Activated CD8-positive, alpha-beta memory T cell treated with anti-CD3 and anti-CD28 coated beads for 4 hours (primary cell): Measurements from ENCODE around the gene MLXIPL.
"Not testable (repeated sequence)": the region's sequence is repeated elsewhere in the genome, so short reads cannot be mapped to it uniquely, and the experiment has no call there.

Experiments
- DNase-seq, 2 donors: peaks; one replicate each; pipeline ENCODE4 v3.0.0-alpha.2; 2020; ENCODE audit warnings: low read depth in 2 of 2

Gene MLXIPL, protein sequence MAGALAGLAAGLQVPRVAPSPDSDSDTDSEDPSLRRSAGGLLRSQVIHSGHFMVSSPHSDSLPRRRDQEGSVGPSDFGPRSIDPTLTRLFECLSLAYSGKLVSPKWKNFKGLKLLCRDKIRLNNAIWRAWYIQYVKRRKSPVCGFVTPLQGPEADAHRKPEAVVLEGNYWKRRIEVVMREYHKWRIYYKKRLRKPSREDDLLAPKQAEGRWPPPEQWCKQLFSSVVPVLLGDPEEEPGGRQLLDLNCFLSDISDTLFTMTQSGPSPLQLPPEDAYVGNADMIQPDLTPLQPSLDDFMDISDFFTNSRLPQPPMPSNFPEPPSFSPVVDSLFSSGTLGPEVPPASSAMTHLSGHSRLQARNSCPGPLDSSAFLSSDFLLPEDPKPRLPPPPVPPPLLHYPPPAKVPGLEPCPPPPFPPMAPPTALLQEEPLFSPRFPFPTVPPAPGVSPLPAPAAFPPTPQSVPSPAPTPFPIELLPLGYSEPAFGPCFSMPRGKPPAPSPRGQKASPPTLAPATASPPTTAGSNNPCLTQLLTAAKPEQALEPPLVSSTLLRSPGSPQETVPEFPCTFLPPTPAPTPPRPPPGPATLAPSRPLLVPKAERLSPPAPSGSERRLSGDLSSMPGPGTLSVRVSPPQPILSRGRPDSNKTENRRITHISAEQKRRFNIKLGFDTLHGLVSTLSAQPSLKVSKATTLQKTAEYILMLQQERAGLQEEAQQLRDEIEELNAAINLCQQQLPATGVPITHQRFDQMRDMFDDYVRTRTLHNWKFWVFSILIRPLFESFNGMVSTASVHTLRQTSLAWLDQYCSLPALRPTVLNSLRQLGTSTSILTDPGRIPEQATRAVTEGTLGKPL

DNA sequence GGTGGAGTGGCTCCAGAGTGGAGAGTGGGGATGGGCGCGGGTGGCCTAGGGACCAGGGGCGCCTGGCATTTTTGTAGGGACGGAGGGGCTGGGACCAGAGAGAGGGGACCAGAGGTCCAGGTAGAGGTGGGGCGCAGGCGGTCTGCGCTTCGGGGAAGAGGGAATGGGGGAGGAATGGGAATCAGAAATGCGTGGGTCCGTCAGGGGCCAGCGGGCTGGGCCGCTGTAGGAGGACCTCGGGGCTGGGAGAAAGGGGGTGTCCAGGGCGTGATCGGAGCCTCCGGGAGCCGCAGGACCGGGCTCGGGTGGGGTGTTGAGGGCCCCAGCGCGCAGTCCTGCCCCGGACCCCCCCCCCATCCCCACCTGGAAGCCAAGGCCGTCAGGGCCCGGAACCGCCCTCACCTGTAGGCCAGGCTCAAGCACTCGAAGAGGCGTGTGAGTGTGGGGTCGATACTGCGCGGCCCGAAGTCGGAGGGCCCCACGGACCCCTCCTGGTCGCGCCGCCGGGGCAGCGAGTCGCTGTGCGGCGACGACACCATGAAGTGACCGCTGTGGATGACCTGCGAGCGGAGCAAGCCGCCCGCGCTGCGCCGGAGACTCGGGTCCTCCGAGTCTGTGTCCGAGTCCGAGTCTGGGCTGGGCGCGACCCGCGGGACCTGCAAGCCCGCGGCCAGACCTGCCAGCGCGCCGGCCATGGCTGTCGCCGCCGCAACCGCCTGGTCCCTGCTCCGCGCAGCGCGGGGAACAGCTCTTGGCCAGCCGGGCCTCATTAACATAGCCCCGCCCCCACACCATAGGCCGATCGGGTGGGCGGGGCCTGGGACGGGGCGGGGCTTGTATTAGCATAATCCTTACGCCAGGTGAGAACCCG, at the start of gene MLXIPL:
TSS of gene MLXIPL (minus strand) at position 725 of the 871 bp plus-strand sequence. CDS start at position 695, 30 bp downstream.
- peak; percentile 10 to 11 for DNase-seq

DNA sequence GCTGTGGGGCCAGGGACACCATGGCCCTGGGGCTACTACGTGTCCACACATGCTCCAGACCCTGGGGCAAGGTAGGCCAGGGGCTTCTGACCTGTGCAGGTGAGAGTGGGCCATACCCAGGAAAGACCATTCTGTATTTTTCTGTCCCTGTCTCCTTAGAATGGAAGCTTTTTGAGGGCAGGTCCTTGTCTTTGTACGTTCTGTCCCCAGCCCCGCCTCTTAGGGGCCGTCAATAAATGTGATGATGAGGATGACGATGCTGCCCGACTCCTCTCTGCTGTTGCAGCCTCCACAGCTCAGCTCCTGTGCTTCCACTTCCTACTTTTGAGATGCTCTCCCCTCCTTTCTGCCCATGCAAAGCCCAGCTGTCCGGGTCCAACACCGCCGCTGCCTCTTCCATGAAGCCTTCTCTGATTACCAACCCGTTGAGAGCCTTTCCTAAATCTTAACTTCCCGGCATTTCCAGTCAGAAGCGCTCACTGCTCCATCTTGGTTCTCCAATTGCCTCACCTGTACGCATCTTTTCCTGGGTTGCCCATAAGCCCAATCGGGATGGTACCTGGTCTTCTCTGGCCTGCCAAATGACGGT, 47.6 kb upstream of the MLXIPL start:
- no peak for DNase-seq

DNA sequence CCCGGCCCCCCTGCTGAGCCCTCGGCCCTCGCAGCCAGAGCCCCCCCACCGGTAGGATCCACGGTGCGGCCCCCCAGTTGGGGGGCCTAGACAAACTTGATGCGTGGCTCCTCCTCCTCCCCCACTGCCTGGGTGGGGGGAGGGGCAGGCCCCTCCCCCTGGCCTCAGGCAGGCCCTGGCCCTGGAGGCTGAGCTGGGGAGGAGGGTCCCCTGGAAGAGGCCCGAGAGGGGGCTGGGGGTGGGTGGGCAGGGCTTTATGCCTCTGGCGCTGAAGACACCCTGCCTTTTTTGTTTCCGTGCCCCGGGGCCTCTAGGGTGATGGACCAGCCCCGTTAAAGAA, 47.0 kb upstream of the MLXIPL start:
- DNase-seq: no peak

DNA sequence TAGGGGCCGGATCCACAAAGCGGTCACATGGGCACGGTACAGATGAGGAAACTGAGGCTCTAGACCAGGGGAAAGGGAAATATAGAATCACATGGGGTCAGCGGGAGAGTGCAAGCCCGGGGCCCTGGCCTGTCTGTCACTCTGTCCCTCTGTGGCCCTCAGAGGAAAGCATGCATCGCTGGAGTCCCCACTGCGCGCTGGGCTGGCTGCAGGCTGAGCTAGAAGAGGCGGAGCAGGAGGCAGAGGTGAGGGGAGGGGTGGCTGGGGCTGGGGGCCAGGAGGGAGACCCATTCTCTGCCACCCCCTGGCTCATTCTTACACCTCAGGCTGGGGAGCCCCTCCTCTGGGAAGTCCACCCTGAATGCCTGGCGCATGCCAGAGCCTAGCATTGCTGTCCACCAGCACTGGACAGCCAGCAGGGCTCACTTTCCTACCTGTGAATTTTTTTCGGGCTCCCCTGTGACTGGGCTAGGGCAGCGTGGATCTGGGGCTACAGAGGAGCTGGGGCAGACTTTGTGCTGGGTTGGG, 45.6 kb upstream of the MLXIPL start:
- DNase-seq: no peak

DNA sequence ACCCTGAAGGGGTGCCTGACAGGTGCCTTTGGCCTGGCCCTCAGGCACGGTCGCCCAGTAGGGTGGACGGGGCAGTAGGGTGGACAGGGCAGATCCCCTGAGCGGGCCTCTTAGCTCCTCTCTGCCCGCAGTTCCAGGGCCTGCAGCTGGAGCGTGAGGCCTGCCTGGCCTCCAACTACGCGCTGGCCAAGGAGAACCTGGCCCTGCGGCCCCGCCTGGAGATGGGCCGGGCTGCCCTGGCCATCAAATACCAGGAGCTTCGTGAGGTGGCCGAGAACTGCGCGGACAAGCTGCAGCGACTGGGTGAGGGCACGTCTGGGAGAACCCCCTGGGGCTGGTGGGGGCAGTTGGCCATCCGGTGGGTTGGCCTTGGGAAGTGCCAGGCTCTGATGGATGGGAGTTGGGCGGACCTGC, 45.0 kb upstream of the MLXIPL start:
- DNase-seq: no peak

DNA sequence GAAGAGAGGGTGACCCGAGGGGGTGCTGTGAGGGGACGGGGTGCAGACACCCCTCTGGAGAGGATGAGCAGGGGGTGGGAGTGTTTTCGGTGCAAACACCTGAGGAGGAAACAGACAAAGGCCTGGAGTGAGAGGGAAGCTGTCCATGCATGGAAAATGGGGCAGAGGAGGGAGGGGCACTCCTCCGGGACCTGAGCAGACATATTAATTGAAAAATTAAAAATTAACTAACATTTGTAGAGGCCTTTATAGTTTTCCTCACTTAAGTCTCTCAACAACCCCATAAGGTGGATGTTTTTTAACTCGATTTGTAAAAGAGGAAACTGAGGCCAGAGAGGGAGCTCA, 44.5 kb upstream of the MLXIPL start:
- no peak for DNase-seq

DNA sequence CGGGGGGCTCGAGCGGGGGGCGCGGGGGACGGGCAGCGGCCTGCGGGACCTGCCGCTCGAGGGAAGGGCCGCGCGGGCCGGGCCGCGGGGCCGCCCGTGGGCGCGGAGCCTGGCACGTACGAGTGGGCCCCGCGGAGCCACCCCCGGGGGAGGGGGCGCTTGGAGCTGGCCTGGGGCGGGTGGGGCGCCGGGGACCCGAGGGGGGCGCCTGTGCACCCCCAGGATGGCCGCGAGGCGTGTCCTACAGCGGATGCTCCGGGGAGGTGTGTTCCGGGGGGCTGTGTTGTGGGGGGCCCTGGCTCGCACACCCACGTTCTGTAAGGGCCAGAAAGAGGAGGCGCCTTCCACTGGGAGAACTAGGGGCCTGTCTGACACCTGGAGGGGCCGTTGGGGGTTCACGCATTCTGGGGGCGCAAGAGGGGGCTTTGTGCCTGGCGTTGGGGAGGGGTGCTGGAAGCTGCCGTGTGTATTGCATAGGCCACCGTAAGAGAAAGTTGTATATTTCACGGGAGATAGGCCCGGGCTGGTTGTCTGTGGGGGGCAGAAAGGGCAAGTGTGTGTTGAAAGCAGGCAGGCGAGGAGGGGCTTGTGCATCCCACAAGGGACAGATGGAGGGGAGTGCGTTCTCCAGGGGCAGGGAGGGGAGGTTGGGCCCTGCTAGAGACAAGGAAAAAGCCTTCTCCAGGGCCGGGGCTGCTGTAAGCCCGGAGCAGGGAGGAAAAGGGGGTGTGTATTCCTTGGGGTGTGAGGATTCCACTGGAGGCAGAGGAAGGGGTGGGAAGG, 44.0 kb upstream of the MLXIPL start:
- no peak for DNase-seq

DNA sequence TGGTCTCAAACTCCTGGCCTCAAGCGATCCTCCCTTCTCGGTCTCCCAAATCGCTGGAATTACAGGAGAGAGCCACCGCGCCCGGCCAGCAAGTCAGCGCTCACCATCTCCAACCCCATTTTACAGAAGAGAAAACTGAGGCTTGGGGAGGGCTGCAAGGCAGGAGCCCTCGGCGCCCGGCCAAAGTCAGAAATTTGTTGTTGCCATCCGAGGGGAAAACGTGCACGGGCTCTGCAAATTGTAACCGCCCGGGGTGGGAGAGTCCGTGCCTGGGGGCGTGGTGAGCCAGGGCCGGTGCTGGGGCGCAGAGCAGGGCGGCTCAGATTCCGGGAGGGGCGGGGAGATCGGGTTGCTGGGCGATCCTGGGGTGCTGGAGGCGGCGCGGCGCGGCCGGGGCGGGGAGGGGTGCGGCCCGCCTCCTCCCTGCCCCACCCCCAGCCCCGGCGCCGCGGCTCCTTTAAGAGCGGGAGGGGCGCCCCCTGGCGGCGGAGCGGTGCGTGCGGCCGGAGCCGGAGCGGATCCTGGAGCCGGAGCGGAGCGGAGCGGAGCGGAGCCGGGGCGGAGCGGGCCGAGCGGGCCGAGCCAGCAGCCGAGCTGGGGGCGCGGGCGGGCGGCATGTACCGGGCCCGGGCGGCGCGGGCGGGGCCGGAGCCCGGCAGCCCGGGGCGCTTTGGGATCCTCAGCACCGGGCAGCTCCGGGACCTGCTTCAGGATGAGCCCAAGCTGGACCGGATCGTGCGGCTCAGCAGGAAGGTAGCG, 43.2 kb upstream of the MLXIPL start, which contains the start of gene VPS37D:
TSS of gene VPS37D (plus strand) at position 488 of the 759 bp plus-strand sequence. CDS start at position 616, 128 bp downstream.
- peak; percentile 78 to 87 for DNase-seq

DNA sequence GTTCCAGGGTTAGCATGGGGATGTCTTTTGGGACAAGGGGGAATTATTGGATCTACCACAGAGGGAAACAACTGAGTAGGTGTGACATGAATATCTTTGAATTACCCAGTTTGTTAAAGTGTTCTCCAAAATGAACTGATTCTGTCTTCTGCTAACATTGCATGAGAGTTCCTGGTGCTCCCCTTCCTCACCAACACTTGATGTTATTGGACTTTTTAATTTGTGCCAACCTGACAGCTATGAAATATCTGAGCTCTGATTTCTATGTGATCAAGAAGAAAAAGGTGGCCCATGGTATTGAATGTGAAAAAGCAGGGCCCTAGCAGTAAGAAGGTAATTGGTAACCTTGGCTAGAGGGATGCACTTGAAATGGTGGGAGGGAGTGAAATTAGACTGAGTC, 38.7 kb upstream of the MLXIPL start:
- DNase-seq: no peak

DNA sequence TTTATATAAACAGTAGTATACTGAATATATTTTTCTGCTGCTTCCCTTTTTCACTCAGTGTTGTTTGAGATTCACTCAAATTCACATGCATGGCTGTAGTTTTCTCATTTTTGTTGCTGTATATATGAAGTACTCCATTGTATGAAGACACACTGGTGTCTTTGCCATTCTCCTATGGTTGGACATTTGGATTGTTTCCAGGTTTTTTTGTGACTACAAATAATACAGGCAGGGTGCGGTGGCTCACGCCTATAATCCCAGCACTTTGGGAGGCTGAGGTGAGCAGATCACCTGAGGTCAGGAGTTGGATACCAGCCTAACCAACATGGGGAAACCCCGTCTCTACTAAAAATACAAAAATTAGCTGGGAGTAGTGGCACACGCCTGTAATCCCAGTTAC, 36.3 kb upstream of the MLXIPL start:
- not testable (repeated sequence) for DNase-seq

DNA sequence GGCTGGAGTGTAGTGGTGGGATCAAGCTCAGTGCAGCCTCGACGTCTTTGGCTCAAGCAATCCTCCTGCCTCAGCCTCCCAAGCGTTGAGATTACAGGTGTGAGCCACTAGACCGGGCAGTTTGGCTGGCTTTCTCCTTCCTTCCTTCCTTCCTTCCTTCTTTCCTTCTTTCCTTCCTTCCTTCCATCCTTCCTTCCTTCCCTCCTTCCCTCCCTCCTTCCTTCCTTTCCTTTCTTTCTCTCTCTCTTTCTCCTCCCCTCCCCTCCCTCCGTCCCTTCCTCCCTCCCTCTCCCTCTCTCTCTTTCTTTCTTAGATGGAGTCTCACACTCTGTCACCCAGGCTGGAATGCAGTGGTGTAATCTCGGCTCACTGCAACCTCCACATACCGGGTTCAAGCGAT, 35.7 kb upstream of the MLXIPL start:
- no peak for DNase-seq

DNA sequence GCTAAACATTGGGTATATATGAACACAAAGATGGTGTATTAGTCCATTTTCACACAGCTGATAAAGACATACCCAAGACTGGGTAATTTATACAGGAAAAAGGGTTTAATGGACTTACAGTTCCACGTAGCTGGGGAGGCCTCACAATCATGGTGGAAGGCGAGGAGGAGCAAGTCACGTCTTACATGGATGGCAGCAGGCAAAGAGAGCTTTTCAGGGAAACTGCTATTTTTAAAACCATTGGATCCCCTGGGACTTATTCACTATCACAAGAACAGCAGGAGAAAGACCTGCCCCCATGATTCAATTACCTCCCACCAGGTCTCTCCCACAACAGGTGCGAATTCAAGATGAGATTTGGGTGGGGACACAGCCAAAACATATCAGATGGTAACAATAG, 31.0 kb upstream of the MLXIPL start:
- not testable (repeated sequence) for DNase-seq

DNA sequence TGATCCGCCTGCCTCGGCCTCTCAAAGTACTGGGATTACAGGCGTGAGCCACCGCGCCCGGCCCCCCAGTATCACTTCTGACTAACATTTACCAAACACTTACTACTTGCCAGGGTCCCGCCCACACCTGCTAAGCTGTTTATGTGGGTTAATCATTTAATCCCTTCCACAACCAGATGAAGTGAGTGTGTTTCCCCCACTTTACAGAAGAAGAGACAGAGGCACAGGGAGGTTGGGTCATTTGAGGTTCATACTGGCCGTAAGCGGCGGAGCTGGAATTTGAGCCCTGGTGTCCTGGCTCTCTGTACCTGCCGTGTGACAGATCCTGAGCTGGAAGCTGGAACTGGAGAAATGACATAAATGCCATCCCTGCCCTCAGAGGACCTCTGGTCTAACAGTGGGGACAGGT, 28.2 kb upstream of the MLXIPL start:
- no peak for DNase-seq

DNA sequence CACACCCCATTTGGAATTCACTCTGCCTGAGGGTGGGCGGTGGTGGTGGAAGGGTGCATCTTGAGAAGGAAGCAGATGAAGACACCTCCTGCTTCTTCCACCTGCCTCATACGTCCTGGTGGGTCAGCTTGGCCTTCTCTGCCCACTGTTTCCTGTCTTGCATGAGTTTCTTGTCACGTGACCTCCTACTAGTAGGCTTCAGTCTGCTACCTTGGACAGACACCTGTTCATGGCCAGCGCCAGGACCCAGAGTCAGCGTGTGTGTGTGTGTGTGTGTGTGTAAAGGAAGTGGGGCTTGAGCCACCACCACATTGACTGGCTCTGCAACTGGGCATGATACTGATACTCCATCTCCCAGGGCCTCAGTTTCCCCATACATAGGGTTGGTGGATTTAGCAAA, 26.2 kb upstream of the MLXIPL start:
- DNase-seq: no peak

DNA sequence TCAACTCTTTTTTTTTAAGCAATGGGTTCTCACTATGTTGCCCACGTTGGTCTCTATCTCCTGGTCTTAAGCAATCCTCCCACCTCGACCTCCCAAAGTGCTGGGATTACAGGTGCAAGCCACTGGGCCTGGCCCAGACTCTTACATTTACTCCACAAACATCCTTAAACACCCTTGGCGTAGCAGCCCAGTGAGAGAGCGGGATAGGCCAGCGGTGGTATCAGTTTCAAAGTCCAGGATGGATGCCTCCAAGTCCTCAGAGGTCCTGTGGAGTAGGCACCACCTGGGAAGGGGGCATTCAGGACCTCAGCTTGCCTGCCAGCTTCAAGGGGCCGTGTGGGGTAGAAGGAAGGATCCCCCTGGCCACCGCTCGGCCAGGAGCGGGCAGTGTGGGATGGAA, 25.3 kb upstream of the MLXIPL start:
- DNase-seq: no peak

DNA sequence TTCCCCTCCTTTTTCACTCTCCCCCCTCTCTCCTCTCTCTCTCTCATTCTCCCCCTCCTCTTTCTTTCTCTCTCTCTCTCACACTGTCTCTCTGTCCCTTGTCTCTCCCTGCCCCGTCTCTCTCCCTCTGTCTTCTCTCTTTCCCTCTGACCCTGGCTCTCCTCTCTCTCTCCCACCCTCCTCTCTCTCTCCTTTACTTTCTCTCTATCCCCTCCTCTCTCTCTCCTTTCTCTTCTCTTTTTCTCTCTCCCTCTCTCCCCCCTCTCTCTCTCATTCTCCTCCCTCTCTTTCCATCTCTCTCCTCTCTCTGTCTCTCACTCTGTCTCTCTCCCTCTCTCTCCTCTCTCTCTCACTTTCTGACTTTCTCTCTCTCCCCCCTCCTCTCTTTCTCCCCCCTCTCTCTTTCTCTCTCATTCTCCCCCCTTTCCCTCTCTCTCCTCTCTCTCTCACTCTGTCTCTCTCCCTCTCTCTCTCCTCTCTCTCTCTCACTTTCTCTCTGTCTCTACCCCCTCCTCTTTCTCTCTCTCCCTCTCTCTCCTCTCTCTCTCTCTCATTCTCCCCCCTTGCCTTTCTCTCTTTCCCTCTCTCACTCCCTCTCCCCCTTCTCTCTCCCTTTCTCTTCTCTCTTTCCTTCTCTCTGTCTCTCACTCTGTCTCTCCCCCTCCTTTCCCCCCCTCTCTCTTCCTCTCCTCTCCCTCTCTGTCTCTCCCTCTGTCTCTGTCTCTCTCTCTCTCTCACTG, 24.4 kb upstream of the MLXIPL start:
- no peak for DNase-seq

DNA sequence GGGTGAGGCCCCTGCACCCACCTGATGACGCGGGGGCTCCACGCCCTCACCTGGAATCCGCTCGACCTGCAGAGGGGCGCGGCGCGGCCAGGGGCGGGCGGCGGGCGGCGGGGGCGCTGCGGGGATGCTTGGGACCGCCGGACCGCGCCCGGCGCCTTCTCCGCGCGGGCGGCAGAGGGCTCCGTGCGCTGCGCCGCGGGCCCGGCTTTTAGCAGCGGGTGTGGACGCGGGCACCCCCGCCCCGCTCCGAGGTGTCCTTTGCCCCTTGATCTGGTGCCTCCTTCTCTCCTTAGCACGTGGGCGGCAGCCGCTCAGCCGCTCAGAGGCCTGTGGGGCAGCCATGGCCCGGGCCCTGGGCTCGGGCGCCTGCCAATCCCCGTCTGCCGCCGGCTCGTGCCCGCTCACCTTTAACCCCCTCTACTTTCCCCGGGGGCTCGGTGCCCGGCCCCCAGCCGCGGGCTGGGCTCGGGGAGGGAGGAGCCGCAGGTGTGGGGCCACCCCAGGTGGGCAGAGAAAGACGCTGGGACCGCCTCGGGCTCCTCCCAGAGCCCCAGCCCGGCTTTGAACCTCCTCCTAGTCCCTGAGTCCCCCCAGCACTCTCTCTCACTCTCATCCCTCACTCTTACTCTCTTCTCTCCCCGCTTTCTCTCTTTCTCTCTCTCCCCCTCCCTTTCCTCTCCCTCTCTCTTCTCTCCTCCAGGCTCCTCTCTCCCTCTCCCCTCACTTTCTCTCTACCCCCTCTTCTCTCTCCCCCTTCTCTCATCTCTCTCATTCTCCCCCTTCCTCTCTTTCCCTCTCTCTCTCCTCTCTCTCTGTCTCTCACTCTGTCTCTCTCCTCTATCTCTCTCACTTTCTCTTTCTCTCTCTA, 23.6 kb upstream of the MLXIPL start:
- no peak for DNase-seq
